Measurements from ENCODE around the gene CSMD2. TPM values are rescaled to one million over a fixed set of nuclear protein-coding genes. Genes with fewer than 3 reads are reported as not detected.

CSMD2 gene
- total RNA-seq, 2 experiments from 2014 or later = not detected

- CTCF ChIA-PET = no interaction called here
- POLR2A ChIA-PET = no interaction called here
- Mint-ChIP-seq H3K4me1 (no peaks in the 10 kb centered on the region), H3K9me3 (no peaks in the 10 kb centered on the region), H3K27ac (no peak overlapping the region), H3K36me3 (ENCODE audit: low read depth) (no peaks in the 10 kb centered on the region), H3K4me3 (no peak overlapping the region), H3K27me3 (no peaks in the 10 kb centered on the region)
- DNase-seq = no peak
These were observed 21.1 kb downstream of the CSMD2 start for GRCh38 chr1:34143975-34144374.

- Mint-ChIP-seq H3K36me3 (ENCODE audit: low read depth) (no peaks in the 10 kb centered on the region), H3K27ac (no peak overlapping the region), H3K4me1 (no peaks in the 10 kb centered on the region), H3K4me3 (no peak overlapping the region), H3K27me3 (peaks cover 2% of the 10 kb centered on the region), H3K9me3 (no peaks in the 10 kb centered on the region)
- ChIA-PET CTCF (no interaction called here), POLR2A (no interaction called here)
- no peak for DNase-seq
These were observed 24.9 kb downstream of the CSMD2 start for GRCh38 chr1:34140011-34140676.

- H3K36me3 Mint-ChIP-seq (ENCODE audit: low read depth) = no peaks in the 10 kb centered on the region
- no peak overlapping the region for H3K4me3 Mint-ChIP-seq
- CTCF ChIA-PET = no interaction called here
- no peak for DNase-seq
- no peak overlapping the region for H3K27ac Mint-ChIP-seq
- peaks cover 2% of the 10 kb centered on the region for H3K27me3 Mint-ChIP-seq
- POLR2A ChIA-PET = no interaction called here
- H3K9me3 Mint-ChIP-seq = no peaks in the 10 kb centered on the region
- no peaks in the 10 kb centered on the region for H3K4me1 Mint-ChIP-seq
These were observed 27.6 kb downstream of the CSMD2 start for GRCh38 chr1:34137411-34137810.

- no peaks in the 10 kb centered on the region for H3K4me1 Mint-ChIP-seq
- CTCF ChIA-PET = interaction anchor here (1.6 kb wide), 1 partner anchor 13 kb away, joined by 3 read pairs; no protein-coding TSS in a partner anchor
These were observed 32.9 kb downstream of the CSMD2 start for GRCh38 chr1:34132161-34132420.

GRCh38 chr1:34131396-34132160 lies 33.5 kb downstream of the CSMD2 start:
- DNase-seq = no peak
- Mint-ChIP-seq H3K27ac (no peak overlapping the region), H3K27me3 (peaks cover under 1% of the 10 kb centered on the region), H3K36me3 (ENCODE audit: low read depth) (no peaks in the 10 kb centered on the region), H3K4me1 (no peaks in the 10 kb centered on the region), H3K4me3 (no peak overlapping the region), H3K9me3 (no peaks in the 10 kb centered on the region)
- POLR2A ChIA-PET = no interaction called here
- CTCF ChIA-PET = interaction anchor here (1.6 kb wide), 1 partner anchor 13 kb away, joined by 3 read pairs; no protein-coding TSS in a partner anchor

More at GRCh38 chr1:34132161-34132420, 32.9 kb downstream of the CSMD2 start:
- Mint-ChIP-seq H3K4me3 (no peak overlapping the region), H3K9me3 (no peaks in the 10 kb centered on the region), H3K27me3 (peaks cover 2% of the 10 kb centered on the region), H3K27ac (no peak overlapping the region), H3K36me3 (ENCODE audit: low read depth) (no peaks in the 10 kb centered on the region)
- POLR2A ChIA-PET = no interaction called here
- DNase-seq = no peak

- Mint-ChIP-seq H3K27ac (no peak overlapping the region), H3K27me3 (no peaks in the 10 kb centered on the region), H3K4me3 (no peak overlapping the region), H3K4me1 (no peaks in the 10 kb centered on the region), H3K9me3 (no peaks in the 10 kb centered on the region), H3K36me3 (ENCODE audit: low read depth) (no peaks in the 10 kb centered on the region)
- CTCF ChIA-PET = no interaction called here
- POLR2A ChIA-PET = interaction anchor here (0.6 kb wide), 1 partner anchor 342 kb away, joined by 4 read pairs; no protein-coding TSS in a partner anchor
- no peak for DNase-seq
These were observed 34.7 kb downstream of the CSMD2 start for GRCh38 chr1:34130306-34130705.

GRCh38 chr1:34129630-34130029 lies 35.4 kb downstream of the CSMD2 start:
- Mint-ChIP-seq H3K4me1 (no peaks in the 10 kb centered on the region), H3K27ac (no peak overlapping the region), H3K4me3 (no peak overlapping the region), H3K9me3 (no peaks in the 10 kb centered on the region), H3K36me3 (ENCODE audit: low read depth) (no peaks in the 10 kb centered on the region), H3K27me3 (no peaks in the 10 kb centered on the region)
- ChIA-PET POLR2A (no interaction called here), CTCF (no interaction called here)
- no peak for DNase-seq

- DNase-seq = no peak
- Mint-ChIP-seq H3K4me3 (no peak overlapping the region), H3K9me3 (no peaks in the 10 kb centered on the region), H3K27ac (no peak overlapping the region), H3K36me3 (ENCODE audit: low read depth) (no peaks in the 10 kb centered on the region), H3K4me1 (no peaks in the 10 kb centered on the region), H3K27me3 (no peaks in the 10 kb centered on the region)
- CTCF ChIA-PET = no interaction called here
- POLR2A ChIA-PET = no interaction called here
These were observed 36.7 kb downstream of the CSMD2 start for GRCh38 chr1:34128186-34128889.

- ChIA-PET CTCF (no interaction called here), POLR2A (no interaction called here)
- no peak overlapping the region for H3K27ac Mint-ChIP-seq
- peaks cover 2% of the 10 kb centered on the region for H3K9me3 Mint-ChIP-seq
- H3K36me3 Mint-ChIP-seq (ENCODE audit: low read depth) = no peaks in the 10 kb centered on the region
- no peaks in the 10 kb centered on the region for H3K4me1 Mint-ChIP-seq
- no peak overlapping the region for H3K4me3 Mint-ChIP-seq
- no peak for DNase-seq
- no peaks in the 10 kb centered on the region for H3K27me3 Mint-ChIP-seq
These were observed 37.7 kb downstream of the CSMD2 start for GRCh38 chr1:34127006-34128000.

- no peaks in the 10 kb centered on the region for H3K4me1 Mint-ChIP-seq
- no peaks in the 10 kb centered on the region for H3K27me3 Mint-ChIP-seq
- ChIA-PET POLR2A (no interaction called here), CTCF (no interaction called here)
- no peaks in the 10 kb centered on the region for H3K36me3 Mint-ChIP-seq (ENCODE audit: low read depth)
- no peak for DNase-seq
- no peak overlapping the region for H3K27ac Mint-ChIP-seq
- H3K9me3 Mint-ChIP-seq = peaks cover 2% of the 10 kb centered on the region
- H3K4me3 Mint-ChIP-seq = no peak overlapping the region
These were observed 38.5 kb downstream of the CSMD2 start for GRCh38 chr1:34126486-34126885.

- CTCF ChIA-PET = no interaction called here
- POLR2A ChIA-PET = no interaction called here
- Mint-ChIP-seq H3K27me3 (no peaks in the 10 kb centered on the region), H3K4me1 (no peaks in the 10 kb centered on the region), H3K9me3 (peaks cover 2% of the 10 kb centered on the region), H3K36me3 (ENCODE audit: low read depth) (no peaks in the 10 kb centered on the region), H3K4me3 (no peak overlapping the region), H3K27ac (no peak overlapping the region)
- DNase-seq = no peak
These were observed 39.2 kb downstream of the CSMD2 start for GRCh38 chr1:34125721-34126380.

- Mint-ChIP-seq H3K27ac (no peak overlapping the region), H3K4me1 (no peaks in the 10 kb centered on the region), H3K4me3 (no peak overlapping the region), H3K9me3 (peaks cover 2% of the 10 kb centered on the region), H3K36me3 (ENCODE audit: low read depth) (no peaks in the 10 kb centered on the region), H3K27me3 (no peaks in the 10 kb centered on the region)
- ChIA-PET CTCF (no interaction called here), POLR2A (no interaction called here)
- DNase-seq = no peak
These were observed 42.7 kb downstream of the CSMD2 start for GRCh38 chr1:34122080-34122932.
